ENCODE results near the gene MTMR1. TPM values are rescaled to one million over a fixed set of nuclear protein-coding genes. Genes with fewer than 3 reads are reported as not detected.
A peak's percentile ranks its signal among the peaks of the same experiment; 100 is the strongest.

The MTMR1 gene
- total and polyA plus RNA-seq, 2 donors from 2014 or later = 6.2 to 24.5 TPM

DNA sequence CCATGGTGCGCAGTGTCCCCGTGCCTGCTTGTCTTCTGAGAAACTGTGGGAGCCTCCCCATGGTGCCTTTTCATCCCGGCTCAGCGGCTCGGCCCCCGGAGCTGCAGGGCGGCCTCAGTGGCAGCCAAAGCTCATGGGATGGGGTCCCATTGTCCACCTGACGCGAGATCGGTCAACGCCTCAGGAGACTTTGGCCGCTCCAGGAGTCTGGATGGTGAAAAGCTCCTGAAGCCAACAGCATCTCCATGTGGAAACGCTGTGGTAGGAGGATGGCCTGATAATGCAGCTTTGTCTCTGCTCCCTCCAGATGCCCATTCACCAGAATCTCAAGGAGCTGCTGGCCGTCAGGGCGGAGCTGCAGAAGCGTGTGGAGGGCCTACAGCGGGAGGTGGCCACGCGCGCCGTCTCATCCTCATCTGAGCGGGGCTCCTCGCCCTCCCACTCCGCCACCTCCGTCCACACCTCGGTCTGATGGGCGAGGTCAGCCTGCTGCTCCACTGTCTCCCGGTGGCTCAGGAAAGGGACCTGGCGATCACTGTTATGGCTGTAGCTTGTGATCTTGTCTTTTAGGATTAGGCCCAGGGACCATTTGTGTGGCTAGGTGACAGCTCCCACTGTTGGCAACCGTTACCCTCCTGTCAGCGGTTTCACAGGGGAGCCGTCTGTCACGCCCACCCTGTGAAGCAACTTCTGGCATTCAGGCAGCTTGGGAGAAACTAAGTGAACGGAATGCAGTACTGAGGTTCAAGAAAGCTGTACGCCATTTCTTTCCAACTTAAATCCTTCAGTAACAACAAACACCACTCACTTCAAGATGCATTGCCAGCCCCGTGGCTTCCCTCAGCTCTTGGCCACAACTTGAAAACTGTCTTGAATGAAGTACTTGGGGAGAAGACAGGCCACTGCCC, 69.3 kb downstream of the MTMR1 start:
- peak in 1 of 5 donors; percentile 53 for DNase-seq
- Histone ChIP-seq H3K9me3 (ENCODE audit: control insufficient read depth in 2 of 3, insufficient read depth in 1 of 3, low read length in 3 of 3) (no peaks in the 10 kb centered on the region), H3K9ac (ENCODE audit: low read length in 3 of 3) (no peak overlapping the region), H3K4me1 (ENCODE audit: control insufficient read depth in 2 of 3, insufficient read depth in 2 of 3, low read depth in 1 of 3, low read length in 3 of 3) (no peaks in the 10 kb centered on the region), H3K4me3 (ENCODE audit: low read length in 3 of 3) (no peak overlapping the region), H3K27ac (ENCODE audit: low read depth in 2 of 2, low read length in 2 of 2) (no peak overlapping the region), H3K36me3 (ENCODE audit: control insufficient read depth in 2 of 3, insufficient read depth in 3 of 3, low read length in 3 of 3) (no peaks in the 10 kb centered on the region), H3K27me3 (ENCODE audit: control insufficient read depth, insufficient read depth, low read length) (no peaks in the 10 kb centered on the region)
- intact Hi-C loops (cut with DNase I) = no loop called here
- no peak for FAIRE-seq
- TF ChIP-seq, protein P1, sequence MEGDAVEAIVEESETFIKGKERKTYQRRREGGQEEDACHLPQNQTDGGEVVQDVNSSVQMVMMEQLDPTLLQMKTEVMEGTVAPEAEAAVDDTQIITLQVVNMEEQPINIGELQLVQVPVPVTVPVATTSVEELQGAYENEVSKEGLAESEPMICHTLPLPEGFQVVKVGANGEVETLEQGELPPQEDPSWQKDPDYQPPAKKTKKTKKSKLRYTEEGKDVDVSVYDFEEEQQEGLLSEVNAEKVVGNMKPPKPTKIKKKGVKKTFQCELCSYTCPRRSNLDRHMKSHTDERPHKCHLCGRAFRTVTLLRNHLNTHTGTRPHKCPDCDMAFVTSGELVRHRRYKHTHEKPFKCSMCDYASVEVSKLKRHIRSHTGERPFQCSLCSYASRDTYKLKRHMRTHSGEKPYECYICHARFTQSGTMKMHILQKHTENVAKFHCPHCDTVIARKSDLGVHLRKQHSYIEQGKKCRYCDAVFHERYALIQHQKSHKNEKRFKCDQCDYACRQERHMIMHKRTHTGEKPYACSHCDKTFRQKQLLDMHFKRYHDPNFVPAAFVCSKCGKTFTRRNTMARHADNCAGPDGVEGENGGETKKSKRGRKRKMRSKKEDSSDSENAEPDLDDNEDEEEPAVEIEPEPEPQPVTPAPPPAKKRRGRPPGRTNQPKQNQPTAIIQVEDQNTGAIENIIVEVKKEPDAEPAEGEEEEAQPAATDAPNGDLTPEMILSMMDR (IDR thresholded peaks at IDR 0.05; ENCODE audit: borderline replicate concordance, extremely low read depth, insufficient read depth) = no peak

DNA sequence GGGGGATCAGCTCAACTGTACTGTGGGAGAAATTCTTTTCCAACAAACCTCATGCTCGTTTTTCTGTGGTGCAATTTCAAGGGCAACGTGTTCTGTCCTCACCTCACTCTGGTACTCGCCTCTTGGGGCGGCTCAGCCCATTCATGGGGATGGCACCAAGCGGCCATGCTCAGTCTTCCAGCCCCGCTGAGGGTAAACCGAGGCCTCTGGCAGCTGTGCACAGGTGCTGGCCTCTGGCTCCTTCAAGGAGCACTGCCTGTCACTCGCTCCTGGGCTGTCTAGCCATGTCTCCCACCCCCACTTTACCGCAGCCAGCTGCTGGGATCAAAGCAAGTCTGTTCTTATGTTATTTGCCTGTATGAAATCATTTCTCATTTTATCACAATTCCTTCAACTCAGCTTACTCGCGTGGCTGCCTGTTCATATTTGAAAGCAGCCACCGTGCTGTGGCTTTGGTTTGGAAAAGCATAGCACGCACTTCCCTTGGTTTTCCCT, 70.2 kb downstream of the MTMR1 start:
- FAIRE-seq = no peak
- intact Hi-C loops (cut with DNase I) = no loop called here
- DNase-seq = no peak
- Histone ChIP-seq H3K9ac (ENCODE audit: low read length in 3 of 3) (no peak overlapping the region), H3K4me3 (ENCODE audit: low read length in 3 of 3) (no peak overlapping the region), H3K27ac (ENCODE audit: low read depth in 2 of 2, low read length in 2 of 2) (no peak overlapping the region), H3K4me1 (ENCODE audit: control insufficient read depth in 2 of 3, insufficient read depth in 2 of 3, low read depth in 1 of 3, low read length in 3 of 3) (no peaks in the 10 kb centered on the region), H3K27me3 (ENCODE audit: control insufficient read depth, insufficient read depth, low read length) (no peaks in the 10 kb centered on the region), H3K9me3 (ENCODE audit: control insufficient read depth in 2 of 3, insufficient read depth in 1 of 3, low read length in 3 of 3) (no peaks in the 10 kb centered on the region), H3K36me3 (ENCODE audit: control insufficient read depth in 2 of 3, insufficient read depth in 3 of 3, low read length in 3 of 3) (no peaks in the 10 kb centered on the region)
- TF ChIP-seq, protein P1 (IDR thresholded peaks at IDR 0.05; ENCODE audit: borderline replicate concordance, extremely low read depth, insufficient read depth) = no peak

DNA sequence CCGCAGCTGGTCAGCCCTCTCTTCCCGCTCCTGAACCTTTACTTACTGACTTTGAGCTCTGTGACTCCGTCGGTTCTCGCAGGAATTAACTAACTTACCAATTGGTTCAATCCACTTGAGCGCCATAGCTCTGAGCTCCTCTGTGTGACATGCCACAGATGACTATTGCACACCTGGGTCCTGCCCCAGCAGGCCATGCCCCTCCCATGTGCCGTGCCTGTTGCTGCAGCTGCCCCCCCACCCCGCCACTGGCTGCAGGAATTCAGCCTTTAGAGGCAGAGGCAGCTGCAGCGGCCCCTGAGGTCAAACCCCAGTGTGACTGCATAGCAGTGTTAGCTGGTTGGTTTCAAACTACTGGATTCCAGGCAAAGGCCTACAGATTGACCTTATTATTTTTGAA, 70.6 kb downstream of the MTMR1 start:
- H3K4me1 ChIP-seq (ENCODE audit: control insufficient read depth in 2 of 3, insufficient read depth in 2 of 3, low read depth in 1 of 3, low read length in 3 of 3) = no peaks in the 10 kb centered on the region
- no peak for FAIRE-seq
- intact Hi-C loops (cut with DNase I) = no loop called here

More for the DNA sequence above, 70.6 kb downstream of the MTMR1 start:
- no peak overlapping the region for H3K9ac ChIP-seq (ENCODE audit: low read length in 3 of 3)
- no peaks in the 10 kb centered on the region for H3K27me3 ChIP-seq (ENCODE audit: control insufficient read depth, insufficient read depth, low read length)
- TF ChIP-seq, protein P1 (IDR thresholded peaks at IDR 0.05; ENCODE audit: borderline replicate concordance, extremely low read depth, insufficient read depth) = no peak
- no peak overlapping the region for H3K27ac ChIP-seq (ENCODE audit: low read depth in 2 of 2, low read length in 2 of 2)
- H3K36me3 ChIP-seq (ENCODE audit: control insufficient read depth in 2 of 3, insufficient read depth in 3 of 3, low read length in 3 of 3) = no peaks in the 10 kb centered on the region
- H3K4me3 ChIP-seq (ENCODE audit: low read length in 3 of 3) = no peak overlapping the region
- no peaks in the 10 kb centered on the region for H3K9me3 ChIP-seq (ENCODE audit: control insufficient read depth in 2 of 3, insufficient read depth in 1 of 3, low read length in 3 of 3)
- DNase-seq = peak in 1 of 5 donors; percentile 45
